ENCODE measurements around the gene CCDC102A. TPM values are rescaled to one million over a fixed set of nuclear protein-coding genes. Genes with fewer than 3 reads are reported as not detected.
A peak's percentile ranks its signal among the peaks of the same experiment; 100 is the strongest.

The CCDC102A gene
- total RNA-seq, 2 experiments from 2014 or later, result 8.1 to 10.5 TPM

DNA sequence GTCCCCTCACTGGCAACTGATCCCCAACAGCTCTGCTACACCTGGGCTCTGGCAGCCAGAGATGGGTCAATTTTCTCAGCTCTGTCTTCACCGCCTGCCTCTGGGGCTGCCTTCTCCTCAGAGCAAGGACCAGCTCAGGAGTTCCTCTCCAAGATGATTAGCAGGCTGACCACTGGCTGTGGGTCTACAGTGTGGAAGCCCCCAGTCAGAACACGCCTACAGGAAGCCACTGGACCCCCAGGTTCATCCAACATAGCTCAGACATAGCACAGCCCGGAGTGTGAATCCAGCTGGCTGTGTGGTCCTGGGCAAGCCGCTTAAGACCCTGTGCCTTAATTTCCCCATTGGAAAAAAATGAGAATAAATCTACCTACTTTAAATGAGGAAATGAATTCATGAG lies 55.0 kb downstream of the CCDC102A start:
- H3K4me1 Mint-ChIP-seq, result peaks cover 12% of the 10 kb centered on the region
- POLR2A ChIA-PET, result no interaction called here
- H3K9me3 Mint-ChIP-seq, result no peaks in the 10 kb centered on the region
- H3K4me3 Mint-ChIP-seq, result no peak overlapping the region
- H3K27me3 Mint-ChIP-seq, result no peaks in the 10 kb centered on the region
- DNase-seq, result no peak
- CTCF ChIA-PET, result interaction anchor here (0.6 to 1.4 kb wide), 6 partner anchors 9 to 181 kb away, joined by 3 to 4 read pairs (median 4); partner anchors contain the start of gene POLR2C
- H3K27ac Mint-ChIP-seq, result no peak overlapping the region
- no peaks in the 10 kb centered on the region for H3K36me3 Mint-ChIP-seq (ENCODE audit: low read depth)

DNA sequence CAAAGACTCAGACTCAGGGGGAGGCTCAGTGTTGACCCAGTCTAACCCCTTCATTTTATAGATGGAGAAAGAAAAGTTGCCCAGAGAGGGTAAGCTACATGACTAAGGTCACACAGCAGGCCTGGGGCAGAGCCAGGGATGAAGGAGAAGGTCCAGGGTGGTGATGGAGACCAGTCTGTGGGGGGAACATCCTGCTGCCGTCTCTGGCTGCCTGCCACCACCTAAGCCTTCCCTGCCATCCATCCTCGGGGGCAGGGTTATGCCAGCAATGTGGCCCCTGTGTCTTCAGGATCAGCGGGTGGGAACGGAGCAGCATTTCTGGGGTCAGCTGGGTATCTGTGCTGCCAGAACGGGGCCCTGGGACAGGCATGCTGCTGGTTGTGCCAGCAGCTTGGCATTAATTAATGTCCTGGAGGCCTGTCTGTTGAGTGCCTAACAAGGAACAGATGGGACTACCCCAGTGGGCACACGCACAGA lies 55.6 kb downstream of the CCDC102A start:
- H3K4me3 Mint-ChIP-seq, result no peak overlapping the region
- CTCF ChIA-PET, result interaction anchor here (0.6 to 1.4 kb wide), 5 partner anchors 8 to 180 kb away, joined by 3 to 4 read pairs (median 4); partner anchors contain the start of gene POLR2C
- POLR2A ChIA-PET, result no interaction called here

DNA sequence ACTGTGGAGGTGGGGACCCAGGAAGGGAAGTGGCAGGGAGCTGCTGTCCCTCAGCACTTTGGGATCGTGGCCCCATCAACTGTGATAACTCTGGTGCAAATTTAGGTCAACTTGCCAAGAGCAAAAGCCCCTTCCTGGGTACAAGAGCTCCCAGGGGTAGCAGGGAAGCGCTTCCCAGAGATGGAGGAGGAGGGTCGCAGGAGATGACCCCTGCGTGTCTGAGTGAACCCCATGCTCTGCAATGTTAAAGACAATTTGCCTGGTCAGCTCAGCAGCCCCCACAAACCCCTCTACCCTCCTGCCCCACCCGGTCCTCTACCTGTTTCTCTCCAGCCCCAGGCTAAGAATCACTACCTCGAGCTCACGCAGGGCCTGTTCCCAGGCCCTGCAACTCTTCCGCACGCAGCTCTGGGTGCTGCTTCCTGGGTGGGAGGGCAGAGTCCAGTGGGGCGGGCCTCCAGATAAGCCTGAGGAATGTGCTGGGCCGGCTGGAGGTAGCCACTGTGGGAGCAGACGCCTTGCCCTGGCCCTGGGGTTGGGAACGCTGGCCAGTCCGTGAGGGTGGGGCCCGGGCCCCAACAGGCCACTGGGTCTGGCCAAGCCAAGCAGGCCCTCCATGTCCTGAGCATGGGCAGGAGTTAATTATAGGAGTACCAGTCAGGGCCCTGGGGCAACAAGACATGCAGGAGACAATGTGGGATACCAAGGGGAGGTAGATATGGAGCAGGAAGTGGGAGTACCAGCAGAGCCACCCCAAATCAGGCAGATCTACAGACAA lies 56.2 kb downstream of the CCDC102A start:
- CTCF ChIA-PET, result interaction anchor here (1.3 to 3.2 kb wide), 5 partner anchors 18 to 180 kb away, joined by 4 to 9 read pairs (median 5); partner anchors contain the start of gene POLR2C
- H3K27me3 Mint-ChIP-seq, result no peaks in the 10 kb centered on the region
- H3K9me3 Mint-ChIP-seq, result no peaks in the 10 kb centered on the region
- peaks cover 16% of the 10 kb centered on the region for H3K4me1 Mint-ChIP-seq
- DNase-seq, result no peak
- POLR2A ChIA-PET, result no interaction called here
- no peak overlapping the region for H3K4me3 Mint-ChIP-seq
- no peaks in the 10 kb centered on the region for H3K36me3 Mint-ChIP-seq (ENCODE audit: low read depth)
- H3K27ac Mint-ChIP-seq, result no peak overlapping the region

More for the DNA sequence above, 55.6 kb downstream of the CCDC102A start:
- H3K27me3 Mint-ChIP-seq, result no peaks in the 10 kb centered on the region
- no peak overlapping the region for H3K27ac Mint-ChIP-seq
- H3K9me3 Mint-ChIP-seq, result no peaks in the 10 kb centered on the region
- no peak for DNase-seq
- no peaks in the 10 kb centered on the region for H3K36me3 Mint-ChIP-seq (ENCODE audit: low read depth)
- H3K4me1 Mint-ChIP-seq, result peaks cover 17% of the 10 kb centered on the region

DNA sequence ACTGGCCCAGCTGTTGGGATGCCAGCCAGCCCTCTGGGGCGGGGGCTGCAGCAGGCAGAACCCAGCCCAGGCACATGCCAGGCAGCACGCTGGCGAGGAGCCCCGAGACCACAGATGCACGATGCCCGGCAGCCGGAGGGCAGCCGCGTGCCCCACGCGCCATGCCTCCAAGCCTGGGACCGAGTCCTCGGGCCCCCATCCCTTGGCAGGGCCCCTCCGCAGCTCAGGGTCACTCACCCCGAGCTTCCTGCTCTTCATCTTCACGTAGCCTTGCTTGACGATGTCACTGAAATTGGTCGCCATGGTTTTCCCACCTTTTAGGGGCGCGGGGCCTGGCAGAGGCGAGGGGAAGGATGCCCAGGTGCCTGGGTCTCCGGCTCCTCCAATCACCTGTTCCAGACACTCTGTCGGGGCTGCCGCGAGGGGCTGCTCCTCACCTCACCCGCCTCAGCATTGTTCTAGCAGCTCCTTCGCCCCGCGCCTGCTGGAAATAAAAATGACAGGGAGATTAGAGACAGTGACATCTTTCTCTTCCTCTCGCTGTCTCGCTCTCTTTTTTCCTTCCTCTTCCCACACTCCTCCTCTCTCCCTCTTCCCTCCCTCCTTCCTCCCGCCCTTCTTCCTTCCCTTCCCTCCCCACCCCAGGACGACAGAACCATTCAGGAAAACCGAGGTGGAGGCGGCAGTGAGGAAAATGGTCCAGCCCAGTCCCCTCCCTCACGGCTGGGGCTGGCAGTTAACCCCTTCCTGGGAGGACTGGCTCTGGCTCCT lies 57.0 kb downstream of the CCDC102A start:
- Mint-ChIP-seq H3K9me3 (no peaks in the 10 kb centered on the region), H3K36me3 (ENCODE audit: low read depth) (no peaks in the 10 kb centered on the region), H3K4me3 (no peak overlapping the region), H3K27ac (peak overlapping the region; percentile 48), H3K27me3 (no peaks in the 10 kb centered on the region), H3K4me1 (peaks cover 18% of the 10 kb centered on the region)
- CTCF ChIA-PET, result interaction anchor here (1.0 to 3.2 kb wide), 5 partner anchors 7 to 40 kb away, joined by 3 to 9 read pairs (median 5); partner anchors contain the start of genes DOK4 and POLR2C
- DNase-seq, result no peak
- POLR2A ChIA-PET, result no interaction called here

DNA sequence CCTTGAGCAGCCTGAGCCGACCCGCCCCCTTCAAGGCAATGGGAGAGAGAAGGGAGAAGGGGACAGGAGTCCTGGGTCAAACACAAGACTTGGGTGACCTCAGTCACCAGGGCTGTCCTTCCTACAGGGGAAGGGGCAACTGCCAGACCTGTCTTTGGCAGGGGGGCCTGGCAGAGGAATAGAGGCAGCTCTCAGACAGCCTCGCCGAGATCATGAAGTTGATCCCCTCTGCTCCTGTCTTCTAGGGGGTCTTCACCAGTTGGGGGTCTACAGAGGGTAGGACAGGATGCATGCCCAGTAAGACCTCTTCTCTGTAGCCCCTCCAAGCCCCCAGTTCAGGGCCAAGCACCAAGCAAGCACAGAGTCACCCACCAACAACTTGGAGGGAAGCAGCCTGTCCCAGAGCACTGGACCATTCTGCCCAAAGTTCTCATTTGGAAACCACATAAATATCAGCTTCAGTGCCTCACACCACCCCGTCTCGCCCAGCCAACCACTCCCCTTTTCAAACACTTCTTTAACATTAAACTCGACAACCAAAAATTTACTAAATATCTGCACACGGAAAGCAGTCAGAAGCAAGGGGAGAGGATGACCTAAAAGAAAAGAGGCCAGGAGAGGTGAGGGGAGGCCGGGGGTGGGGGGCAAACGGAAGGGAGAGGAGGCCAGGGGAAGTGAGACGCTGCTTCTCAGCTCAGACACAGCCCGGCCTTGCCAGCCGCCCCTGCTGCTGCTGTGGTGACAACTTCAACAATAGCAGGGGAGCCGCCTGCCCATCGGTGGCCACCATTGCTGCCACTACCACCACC lies 57.8 kb downstream of the CCDC102A start:
- no peak overlapping the region for H3K27ac Mint-ChIP-seq
- no peak overlapping the region for H3K4me3 Mint-ChIP-seq
- peaks cover 18% of the 10 kb centered on the region for H3K4me1 Mint-ChIP-seq
- ChIA-PET POLR2A (no interaction called here), CTCF (interaction anchor here (1.0 to 3.2 kb wide), 5 partner anchors 8 to 41 kb away, joined by 3 to 9 read pairs (median 5); partner anchors contain the start of genes DOK4 and POLR2C)
- no peaks in the 10 kb centered on the region for H3K36me3 Mint-ChIP-seq (ENCODE audit: low read depth)
- H3K27me3 Mint-ChIP-seq, result no peaks in the 10 kb centered on the region
- no peak for DNase-seq
- no peaks in the 10 kb centered on the region for H3K9me3 Mint-ChIP-seq

DNA sequence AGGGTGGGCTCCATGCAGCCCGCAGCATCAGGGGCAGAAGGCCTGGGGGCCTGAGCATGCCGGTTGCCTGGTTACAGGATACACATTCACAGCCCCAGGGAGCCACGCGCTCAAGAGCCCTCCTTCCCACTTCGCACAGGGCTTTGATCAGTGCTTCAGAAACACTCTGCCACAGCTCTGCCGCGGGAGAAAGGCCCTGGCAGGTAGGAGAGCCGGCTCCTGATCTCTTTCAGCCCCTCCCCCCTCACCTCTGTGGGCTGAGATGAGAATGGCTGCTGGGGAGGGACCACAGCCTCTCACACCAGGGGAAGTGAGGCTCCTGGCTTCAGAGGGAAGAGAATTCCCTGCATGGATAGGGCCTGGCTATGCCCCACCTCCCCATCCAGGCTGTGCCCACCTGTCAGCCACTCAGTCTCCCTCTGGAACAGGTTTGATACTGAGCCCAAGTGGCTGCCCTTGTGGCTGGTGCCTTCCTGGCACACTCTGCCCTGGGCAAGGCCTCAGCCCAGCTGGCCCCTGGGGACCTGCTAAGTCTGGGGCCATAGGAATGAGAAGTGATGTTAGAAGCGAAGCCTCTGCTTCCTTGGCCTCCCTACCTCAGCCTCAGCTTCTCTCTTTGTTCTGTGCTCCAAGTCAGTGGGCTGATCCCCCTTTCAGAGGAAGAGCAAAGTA lies 58.7 kb downstream of the CCDC102A start:
- Mint-ChIP-seq H3K27me3 (no peaks in the 10 kb centered on the region), H3K4me3 (no peak overlapping the region), H3K27ac (no peak overlapping the region), H3K36me3 (ENCODE audit: low read depth) (no peaks in the 10 kb centered on the region), H3K4me1 (peaks cover 18% of the 10 kb centered on the region), H3K9me3 (no peaks in the 10 kb centered on the region)
- DNase-seq, result no peak
- ChIA-PET POLR2A (no interaction called here), CTCF (interaction anchor here (1.2 to 3.2 kb wide), 3 partner anchors 9 to 43 kb away, joined by 4 to 9 read pairs (median 4); partner anchors contain the start of genes DOK4 and POLR2C)

DNA sequence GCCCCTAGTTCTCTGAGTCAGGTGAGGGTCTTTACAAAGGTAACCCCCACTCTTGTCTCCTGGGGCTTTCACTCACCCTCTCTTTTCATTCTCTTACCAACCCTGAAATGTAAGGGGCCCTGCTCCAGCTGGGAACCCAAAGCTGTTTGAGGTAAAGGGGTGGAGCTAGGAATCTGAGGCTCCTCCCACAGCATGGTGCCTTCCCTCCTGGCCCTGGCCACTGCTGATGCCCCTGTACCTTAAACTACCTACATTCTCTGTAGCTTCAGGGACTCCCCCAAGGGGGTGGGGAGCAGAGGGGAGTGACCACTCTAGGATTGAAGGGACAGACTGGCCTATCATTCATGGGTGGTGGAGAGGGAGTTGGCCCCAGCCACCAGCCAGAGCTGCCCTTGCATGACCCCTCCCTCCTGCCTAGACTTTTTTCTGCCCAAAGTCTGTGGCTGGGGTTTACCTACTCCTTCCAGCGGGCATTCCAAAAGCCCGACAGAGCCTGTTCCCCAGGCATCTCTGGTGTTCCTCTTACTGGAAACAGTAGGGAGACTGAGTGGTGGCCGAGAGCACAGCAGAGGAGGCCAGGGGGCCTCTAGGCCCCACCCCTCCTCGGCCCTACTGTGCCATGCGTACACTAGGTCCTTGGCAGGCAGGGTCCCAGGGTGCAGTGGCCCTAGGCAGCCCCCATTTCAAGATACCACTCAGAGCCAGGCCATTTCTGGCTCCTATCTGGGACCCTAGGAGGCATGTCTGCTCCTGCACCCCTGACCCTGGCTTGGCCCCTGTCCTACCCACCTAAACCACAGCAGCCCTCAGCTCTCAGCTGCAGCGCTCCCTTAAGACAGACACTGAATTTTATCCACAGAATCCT lies 59.6 kb downstream of the CCDC102A start:
- ChIA-PET POLR2A (no interaction called here), CTCF (interaction anchor here (1.2 to 3.2 kb wide), 4 partner anchors 9 to 43 kb away, joined by 4 to 9 read pairs (median 6); partner anchors contain the start of genes DOK4 and POLR2C)
- no peak for DNase-seq
- H3K27ac Mint-ChIP-seq, result peak overlapping the region; percentile 73
- H3K9me3 Mint-ChIP-seq, result no peaks in the 10 kb centered on the region
- no peak overlapping the region for H3K4me3 Mint-ChIP-seq
- H3K4me1 Mint-ChIP-seq, result peaks cover 24% of the 10 kb centered on the region
- H3K27me3 Mint-ChIP-seq, result no peaks in the 10 kb centered on the region
- peaks cover 4% of the 10 kb centered on the region for H3K36me3 Mint-ChIP-seq (ENCODE audit: low read depth)

DNA sequence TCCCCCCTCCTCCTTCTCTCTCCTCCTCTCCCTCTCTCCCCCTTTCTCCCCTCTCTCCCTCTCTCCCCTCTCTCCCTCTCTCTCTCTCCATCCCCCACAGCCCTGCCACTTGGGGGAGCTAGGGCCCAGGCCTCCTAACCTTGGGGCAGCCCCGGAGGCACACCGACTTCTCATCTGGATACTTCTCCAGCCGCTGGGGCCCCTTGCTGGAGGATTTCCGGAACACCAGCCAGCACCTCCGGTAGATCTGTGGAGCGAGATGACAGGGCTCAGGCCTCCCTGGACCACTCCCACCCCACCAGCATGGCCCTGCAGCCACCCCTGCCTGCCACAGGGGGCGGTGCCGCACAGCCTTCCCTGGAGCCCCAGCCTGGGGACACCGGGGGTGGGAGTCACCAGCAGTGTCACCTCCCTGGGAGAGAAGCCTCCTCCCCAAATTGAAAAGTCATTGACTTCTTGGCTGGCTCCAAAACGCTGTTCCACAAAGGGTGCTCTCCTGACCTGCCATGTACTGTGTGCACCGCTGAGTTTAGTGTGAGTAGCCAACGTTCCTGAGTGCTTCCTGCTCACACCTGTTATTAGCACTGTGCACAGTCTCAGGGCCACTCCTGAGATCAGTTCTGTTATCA lies 60.5 kb downstream of the CCDC102A start:
- ChIA-PET POLR2A (no interaction called here), CTCF (interaction anchor here (0.6 to 2.1 kb wide), 8 partner anchors 10 to 59 kb away, joined by 3 to 20 read pairs (median 4); partner anchors contain the start of genes DOK4 and POLR2C)
- peak overlapping the region; percentile 20 for H3K27ac Mint-ChIP-seq
- H3K27me3 Mint-ChIP-seq, result no peaks in the 10 kb centered on the region
- peak; percentile 85 for DNase-seq
- no peaks in the 10 kb centered on the region for H3K9me3 Mint-ChIP-seq
- H3K4me3 Mint-ChIP-seq, result no peak overlapping the region
- H3K36me3 Mint-ChIP-seq (ENCODE audit: low read depth), result peaks cover 10% of the 10 kb centered on the region
- peaks cover 24% of the 10 kb centered on the region for H3K4me1 Mint-ChIP-seq

DNA sequence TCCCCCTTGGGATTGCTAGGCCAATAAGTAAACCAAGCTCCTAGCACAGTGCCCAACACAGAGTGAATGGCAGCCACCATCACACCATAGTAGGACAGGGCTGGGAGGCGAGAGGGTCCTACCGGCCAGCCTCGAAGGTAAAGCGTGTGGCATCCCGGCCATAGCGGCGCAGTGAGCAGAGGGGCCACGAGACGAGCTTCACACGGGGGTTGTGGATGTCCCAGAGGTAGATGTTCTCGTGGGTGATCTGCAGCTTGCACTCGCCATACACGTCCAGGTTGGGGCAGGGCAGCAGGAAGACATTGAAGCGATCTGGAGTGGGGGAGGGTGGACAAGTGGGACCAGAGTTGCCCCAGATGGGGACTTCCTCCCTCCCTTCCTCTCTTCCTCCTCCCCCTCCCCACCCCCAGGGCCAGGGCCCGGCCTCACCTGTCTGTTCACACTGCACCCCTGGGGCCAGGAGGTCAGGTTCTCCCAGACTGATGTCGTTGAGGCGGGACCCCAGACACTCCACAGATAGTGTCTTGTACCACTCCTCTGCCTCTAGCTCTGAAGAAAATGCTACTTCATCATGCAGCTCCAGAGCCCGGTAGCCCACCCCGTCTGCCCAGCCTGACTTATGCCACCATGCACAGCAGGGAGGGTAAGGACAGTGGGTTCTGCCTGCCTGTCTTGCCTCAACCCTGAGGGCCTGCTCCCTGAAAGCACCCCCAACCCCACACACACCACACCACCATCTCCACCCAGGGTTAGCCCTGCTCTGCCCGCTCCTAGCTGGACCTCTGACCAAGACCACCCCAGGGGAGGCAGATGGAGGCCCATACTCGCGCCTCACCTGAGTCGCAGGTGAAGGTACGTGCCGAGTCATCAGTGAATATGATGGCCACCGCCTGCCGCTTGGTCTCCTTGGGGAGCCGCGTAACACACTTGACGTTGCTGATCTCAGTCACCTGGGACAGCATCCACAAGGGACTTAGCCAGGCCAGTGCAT lies 61.4 kb downstream of the CCDC102A start:
- Mint-ChIP-seq H3K4me1 (peaks cover 24% of the 10 kb centered on the region), H3K27ac (peak overlapping the region; percentile 13), H3K9me3 (no peaks in the 10 kb centered on the region), H3K4me3 (no peak overlapping the region), H3K27me3 (no peaks in the 10 kb centered on the region), H3K36me3 (ENCODE audit: low read depth) (peaks cover 16% of the 10 kb centered on the region)
- ChIA-PET CTCF (interaction anchor here (0.6 to 2.1 kb wide), 6 partner anchors 11 to 58 kb away, joined by 3 to 20 read pairs (median 4); partner anchors contain the start of genes DOK4 and POLR2C), POLR2A (no interaction called here)
- no peak for DNase-seq

DNA sequence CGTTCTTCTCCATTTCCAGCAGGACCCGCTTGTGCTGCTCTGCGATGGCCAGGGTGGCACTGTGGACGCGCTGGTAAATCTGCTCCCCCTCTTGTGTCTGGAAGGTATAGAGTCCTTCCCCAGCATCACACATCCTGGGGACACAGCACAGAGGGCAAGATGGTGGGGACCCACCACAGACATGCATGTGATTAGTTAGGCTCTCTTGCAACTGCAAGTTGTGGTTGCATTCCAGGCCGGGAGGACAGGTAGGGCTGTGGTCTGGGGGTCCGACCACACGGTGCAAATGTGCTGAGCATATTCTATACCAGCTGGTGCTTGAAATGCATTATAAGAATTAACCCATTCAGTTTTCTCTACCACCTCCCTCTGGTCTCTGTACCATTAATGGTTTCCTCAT lies 62.5 kb downstream of the CCDC102A start:
- no peaks in the 10 kb centered on the region for H3K9me3 Mint-ChIP-seq
- ChIA-PET POLR2A (no interaction called here), CTCF (interaction anchor here (1.9 kb wide), 1 partner anchor 12 kb away, joined by 20 read pairs; the partner anchor contains the start of gene POLR2C)
- no peak for DNase-seq
- peaks cover 21% of the 10 kb centered on the region for H3K36me3 Mint-ChIP-seq (ENCODE audit: low read depth)
- H3K27me3 Mint-ChIP-seq, result no peaks in the 10 kb centered on the region
- H3K4me1 Mint-ChIP-seq, result peaks cover 24% of the 10 kb centered on the region
- no peak overlapping the region for H3K4me3 Mint-ChIP-seq
- H3K27ac Mint-ChIP-seq, result peak overlapping the region; percentile 38
